NCI-H748 (cell line): ENCODE data around the gene SMCHD1.

Experiments used
- DNase-seq: peaks from one replicate; lab custom pipeline; 2025; ENCODE audit not compliant: unreplicated experiment; lab: John Stamatoyannopoulos, UW

The SMCHD1 gene

GRCh38 chr18:2655178-2655953 is at the start of gene SMCHD1:
SMCHD1 (plus strand) TSS chr18:2655726; CDS start chr18:2656076, 350 bp downstream.
- peak; percentile 89 for DNase-seq

GRCh38 chr18:2606335-2606734 is 49.2 kb upstream of the SMCHD1 start:
- DNase-seq: no peak

- no peak for DNase-seq
Measured at GRCh38 chr18:2609604-2610003, 45.9 kb upstream of the SMCHD1 start.

- DNase-seq: no peak
Measured at GRCh38 chr18:2610549-2610948, 45.0 kb upstream of the SMCHD1 start.

- no peak for DNase-seq
Measured at GRCh38 chr18:2612996-2613395, 42.5 kb upstream of the SMCHD1 start.

- DNase-seq: no peak
Measured at GRCh38 chr18:2617401-2617998, 38.0 kb upstream of the SMCHD1 start.

- DNase-seq: no peak
Measured at GRCh38 chr18:2618009-2618408, 37.5 kb upstream of the SMCHD1 start.

GRCh38 chr18:2625217-2625616 is 30.3 kb upstream of the SMCHD1 start:
- no peak for DNase-seq

DNA sequence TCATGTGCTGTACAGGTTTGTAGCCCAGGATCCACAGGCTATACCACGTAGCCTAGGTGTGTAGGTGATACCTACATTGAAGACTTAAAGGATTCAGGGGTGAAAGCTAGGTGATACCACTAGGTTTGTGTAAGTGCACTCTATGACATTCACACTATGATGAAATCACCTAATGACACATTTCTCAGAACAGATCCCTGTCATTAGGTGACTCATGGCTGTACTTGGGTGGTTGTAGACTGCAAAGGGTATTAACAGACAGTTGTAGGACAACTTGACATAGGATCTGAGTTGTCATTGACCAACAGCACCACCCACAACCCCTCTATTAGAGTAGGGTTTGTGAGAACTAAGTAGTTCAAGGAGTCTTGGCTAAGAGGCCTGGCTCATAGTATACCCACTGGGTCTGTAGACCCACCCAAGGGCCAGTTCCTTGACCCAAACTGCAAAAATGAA is 27.7 kb upstream of the SMCHD1 start:
- DNase-seq: no peak

DNA sequence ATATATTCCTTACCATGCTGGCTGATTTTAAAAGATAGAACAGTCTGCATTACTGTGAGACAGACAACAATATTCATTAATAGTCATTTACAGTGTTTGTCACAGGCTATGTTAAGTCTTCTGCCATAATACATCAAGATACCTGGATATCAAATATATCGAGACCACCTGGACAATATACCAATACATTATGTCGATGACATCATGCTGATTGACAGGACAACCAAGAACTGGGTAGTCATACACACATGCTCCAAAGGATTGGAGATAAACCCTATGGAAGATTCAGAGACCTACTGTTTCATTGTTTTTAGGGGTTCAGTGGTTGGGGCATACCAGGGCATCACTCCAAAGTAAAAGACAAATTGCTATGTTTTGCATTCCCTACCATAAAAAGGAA is 26.5 kb upstream of the SMCHD1 start:
- no peak for DNase-seq

- no peak for DNase-seq
Measured at GRCh38 chr18:2635586-2635985, 19.9 kb upstream of the SMCHD1 start.

DNA sequence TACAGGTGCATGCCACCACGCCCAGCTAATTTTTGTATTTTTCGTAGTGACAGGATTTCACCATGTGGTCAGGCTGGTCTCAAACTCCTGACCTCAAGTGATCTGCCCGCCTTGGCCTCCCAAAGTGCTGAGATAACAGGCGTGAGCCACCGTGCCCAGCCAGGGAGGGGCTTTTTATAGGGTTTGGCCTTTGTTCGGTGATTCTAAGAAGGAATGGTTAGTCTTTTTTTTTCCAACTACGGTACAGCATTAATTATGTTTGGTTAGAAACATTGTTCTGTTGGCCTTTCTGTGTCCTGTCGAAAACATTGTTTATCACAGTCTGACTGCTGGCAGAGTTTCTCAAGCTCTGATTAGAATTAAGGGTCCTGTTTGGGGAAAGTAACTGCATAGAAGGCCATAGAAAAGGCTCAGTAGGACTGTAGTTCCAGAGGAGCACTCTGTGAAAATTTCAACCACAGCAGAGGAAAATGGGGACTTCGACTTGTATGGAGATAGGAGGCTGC is 19.3 kb upstream of the SMCHD1 start:
- no peak for DNase-seq

DNA sequence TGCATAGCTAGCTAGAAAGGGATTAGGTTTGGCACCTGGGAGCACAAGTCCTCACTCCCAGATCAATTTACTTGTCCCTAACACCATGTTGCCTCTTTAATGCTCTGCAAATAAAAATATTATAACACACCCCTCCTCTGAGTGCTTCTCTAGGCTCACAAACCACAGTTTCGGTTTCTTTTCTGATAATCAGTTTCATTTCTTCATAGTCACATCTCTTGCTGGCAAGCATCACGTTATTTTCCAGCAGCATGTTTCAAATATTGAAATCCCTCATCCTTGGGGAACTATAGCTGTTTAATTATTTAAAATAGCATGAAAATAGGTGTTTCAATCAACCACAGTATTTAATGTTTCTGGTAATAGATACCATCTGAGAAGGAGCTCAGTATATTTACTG is 13.9 kb upstream of the SMCHD1 start:
- DNase-seq: peak; percentile 40

GRCh38 chr18:2642771-2643170 is 12.8 kb upstream of the SMCHD1 start:
- no peak for DNase-seq

DNA sequence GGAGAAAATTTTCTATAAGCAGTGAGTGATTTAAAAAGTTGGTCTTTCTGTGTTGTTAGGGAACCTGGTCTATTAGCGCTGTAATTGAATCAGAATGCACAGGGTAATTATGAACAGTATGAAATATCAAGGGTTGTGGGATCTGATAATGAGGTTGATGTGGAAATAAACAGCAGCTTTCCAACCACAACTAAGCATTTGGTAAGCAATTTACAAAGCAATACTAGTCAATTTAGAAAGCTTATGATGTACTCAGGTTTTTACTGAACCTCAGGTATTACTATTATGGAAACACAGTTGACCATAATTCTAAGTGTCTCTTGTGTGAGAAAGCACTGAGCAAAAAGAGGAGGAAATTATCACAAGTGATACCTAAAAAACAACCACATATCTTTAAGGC is 11.0 kb upstream of the SMCHD1 start:
- no peak for DNase-seq

DNA sequence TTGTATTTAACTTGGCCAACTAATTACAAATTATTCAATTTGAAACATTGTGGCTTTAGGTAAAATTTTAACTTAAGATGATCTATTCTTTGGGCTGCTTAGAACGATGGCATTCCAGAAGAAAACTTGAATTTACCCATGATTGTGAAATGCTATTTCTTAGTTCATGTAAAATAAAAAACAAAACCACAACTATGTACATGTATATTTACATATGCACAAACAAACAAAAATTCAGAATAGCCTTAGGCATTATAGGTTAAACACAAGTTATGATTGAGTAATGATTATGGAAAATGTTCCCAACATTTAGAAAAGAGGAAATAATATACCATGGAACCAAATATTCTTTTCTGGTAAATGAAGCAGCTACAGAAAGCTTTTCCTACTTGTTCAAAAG is 3.5 kb upstream of the SMCHD1 start:
- no peak for DNase-seq

DNA sequence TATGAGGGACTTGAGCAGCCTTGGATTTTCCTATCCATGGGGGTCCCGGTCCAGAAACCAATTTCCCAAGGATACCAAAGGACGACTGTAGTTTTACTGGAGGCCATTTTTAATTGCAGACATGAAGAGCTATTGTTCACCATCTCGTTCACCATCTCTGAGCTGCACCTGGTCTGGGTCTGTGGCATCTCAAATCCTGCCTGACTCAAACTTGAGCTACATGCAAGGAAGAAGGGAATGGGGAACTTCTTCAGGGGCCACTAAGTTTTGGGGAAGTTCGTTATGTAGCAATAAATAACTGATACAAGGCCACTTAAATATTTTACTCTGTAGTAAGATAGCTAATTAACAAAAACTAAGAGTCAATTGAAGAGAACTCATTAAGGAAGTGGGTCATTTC is 2.1 kb upstream of the SMCHD1 start:
- DNase-seq: peak; percentile 40

DNA sequence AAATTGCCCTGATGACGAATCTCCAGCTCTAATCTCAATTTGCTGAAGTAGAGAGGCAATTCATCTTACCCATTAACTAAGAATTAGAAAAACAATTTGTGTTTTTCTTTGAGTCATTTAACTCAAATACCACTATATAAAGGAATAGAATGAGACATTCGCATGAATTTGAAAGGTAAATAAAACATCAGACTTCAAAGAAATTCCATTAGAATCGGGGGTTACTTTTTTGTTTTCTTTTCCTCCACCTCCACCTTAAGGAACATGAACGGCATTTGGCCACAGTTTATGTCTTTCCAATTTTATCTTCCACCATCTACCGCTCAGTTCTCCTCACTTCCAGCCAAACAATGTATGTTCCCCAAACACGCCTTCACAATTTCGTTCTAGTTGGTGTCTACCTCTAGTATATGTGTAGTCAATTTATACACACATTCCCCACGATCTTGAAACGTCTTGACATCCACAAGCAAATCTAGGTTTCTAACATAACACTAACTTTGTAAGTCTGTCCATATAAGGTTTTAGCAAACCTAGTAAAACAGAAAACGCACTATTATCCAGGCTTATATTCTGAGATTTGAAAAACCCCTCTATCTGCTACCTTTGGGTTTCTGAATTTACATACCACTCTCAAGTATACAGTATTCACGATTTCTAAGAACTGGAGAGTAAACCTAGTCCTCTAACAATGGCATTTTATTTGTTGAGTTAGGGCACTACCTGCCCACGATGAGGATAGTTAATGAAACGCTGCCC is 1.2 kb upstream of the SMCHD1 start:
- DNase-seq: no peak

DNA sequence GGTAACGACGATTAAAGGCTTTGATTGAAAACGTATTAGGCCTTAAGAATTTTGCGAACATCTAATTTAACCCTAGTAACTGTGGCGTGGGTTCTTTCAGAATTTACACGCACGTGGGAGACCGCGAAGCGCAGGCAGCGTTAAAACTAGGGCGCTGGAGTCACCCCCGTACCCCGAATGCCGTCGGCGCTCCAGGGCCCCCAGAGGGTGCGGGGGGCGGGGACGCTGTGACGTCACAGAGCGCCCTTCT is 673 bp upstream of the SMCHD1 start:
- DNase-seq: no peak

DNA sequence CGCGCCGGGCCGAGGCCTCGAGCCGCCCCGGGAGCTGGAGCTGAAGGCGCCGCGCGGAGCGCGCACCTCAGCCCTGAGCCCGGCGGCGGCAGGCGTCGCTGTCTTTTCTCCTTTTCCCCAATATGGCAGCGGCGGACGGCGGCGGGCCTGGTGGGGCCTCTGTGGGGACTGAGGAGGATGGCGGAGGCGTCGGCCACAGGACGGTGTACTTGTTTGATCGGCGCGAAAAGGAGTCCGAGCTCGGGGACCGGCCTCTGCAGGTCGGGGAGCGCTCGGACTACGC is 369 bp downstream of the SMCHD1 start:
- DNase-seq: peak; percentile 81

DNA sequence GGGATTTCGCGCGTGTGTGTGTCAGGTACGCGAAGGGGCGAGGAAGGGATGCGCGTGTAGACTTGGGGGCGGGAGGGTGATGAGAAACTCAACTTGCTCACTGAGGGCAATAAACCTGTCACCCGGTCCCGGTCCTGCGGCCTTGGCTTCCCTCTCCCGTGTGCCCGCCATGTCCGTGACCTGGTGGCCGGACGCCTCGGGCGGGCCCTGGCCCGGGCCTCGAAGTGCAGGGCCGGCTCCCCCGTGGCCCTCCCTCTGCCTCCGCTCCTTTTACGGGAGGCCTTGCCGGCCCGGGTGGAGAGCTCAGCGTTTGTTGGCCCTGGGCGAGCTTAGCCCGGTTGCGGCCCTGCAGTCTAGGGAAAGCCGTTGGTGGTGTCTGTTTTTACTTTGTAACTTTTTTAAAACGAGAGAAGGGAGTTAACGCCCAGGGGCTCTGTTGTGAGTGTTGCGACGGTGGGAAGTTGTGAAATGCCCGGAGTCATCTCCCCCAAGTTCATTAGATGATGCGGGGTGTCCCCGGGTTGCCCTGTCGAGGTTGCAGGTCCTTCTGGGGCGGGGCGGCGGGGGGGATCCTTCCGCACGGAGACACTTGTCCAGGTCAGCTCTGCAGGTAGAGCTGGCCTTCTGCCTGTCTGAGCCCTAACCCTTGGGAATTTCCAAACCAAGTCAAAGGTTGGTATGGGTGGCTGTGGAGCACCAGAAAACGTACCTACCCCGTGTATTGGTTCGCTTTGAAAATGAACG is 883 bp downstream of the SMCHD1 start:
- peak; percentile 73 for DNase-seq
